ENCODE data around the gene ANK2.

Gene ANK2

GRCh38 chr4:113013751-113014150 lies 35.7 kb upstream of the ANK2 start:
- Histone ChIP-seq H3K36me3 (ENCODE audit: control insufficient read depth, insufficient read depth, low read length) (no peaks in the 10 kb centered on the region), H3K4me3 (ENCODE audit: low read length) (no peak overlapping the region), H3K27me3 (ENCODE audit: control insufficient read depth, insufficient read depth, low read length) (no peaks in the 10 kb centered on the region), H3K27ac (ENCODE audit: low read length) (no peak overlapping the region), H3K9me3 (ENCODE audit: control insufficient read depth, insufficient read depth, low read length) (no peaks in the 10 kb centered on the region), H3K4me1 (ENCODE audit: control insufficient read depth, insufficient read depth, low read length) (no peaks in the 10 kb centered on the region)
- no peak for DNase-seq (ENCODE audit: low read depth, low spot score)
- WGBS (ENCODE audit: insufficient coverage, insufficient read length), result no CpG with 5 or more reads among the region's 1 CpG

GRCh38 chr4:113016377-113016776 lies 33.1 kb upstream of the ANK2 start:
- Histone ChIP-seq H3K4me3 (ENCODE audit: low read length) (no peak overlapping the region), H3K9me3 (ENCODE audit: control insufficient read depth, insufficient read depth, low read length) (no peaks in the 10 kb centered on the region), H3K4me1 (ENCODE audit: control insufficient read depth, insufficient read depth, low read length) (no peaks in the 10 kb centered on the region), H3K36me3 (ENCODE audit: control insufficient read depth, insufficient read depth, low read length) (no peaks in the 10 kb centered on the region), H3K27me3 (ENCODE audit: control insufficient read depth, insufficient read depth, low read length) (no peaks in the 10 kb centered on the region), H3K27ac (ENCODE audit: low read length) (no peak overlapping the region)
- no CpG with 5 or more reads among the region's 1 CpG for WGBS (ENCODE audit: insufficient coverage, insufficient read length)
- DNase-seq (ENCODE audit: low read depth, low spot score), result no peak

GRCh38 chr4:113020966-113021365 lies 28.5 kb upstream of the ANK2 start:
- Histone ChIP-seq H3K27me3 (ENCODE audit: control insufficient read depth, insufficient read depth, low read length) (no peaks in the 10 kb centered on the region), H3K9me3 (ENCODE audit: control insufficient read depth, insufficient read depth, low read length) (no peaks in the 10 kb centered on the region), H3K36me3 (ENCODE audit: control insufficient read depth, insufficient read depth, low read length) (no peaks in the 10 kb centered on the region), H3K4me1 (ENCODE audit: control insufficient read depth, insufficient read depth, low read length) (no peaks in the 10 kb centered on the region), H3K4me3 (ENCODE audit: low read length) (no peak overlapping the region), H3K27ac (ENCODE audit: low read length) (no peak overlapping the region)
- no CpG with 5 or more reads among the region's 1 CpG for WGBS (ENCODE audit: insufficient coverage, insufficient read length)
- DNase-seq (ENCODE audit: low read depth, low spot score), result no peak

GRCh38 chr4:113024388-113024787 lies 25.1 kb upstream of the ANK2 start:
- no peak overlapping the region for H3K4me3 ChIP-seq (ENCODE audit: low read length)
- no peaks in the 10 kb centered on the region; the same call in 1 of the 2 replicates for H3K4me1 ChIP-seq (ENCODE audit: control insufficient read depth, insufficient read depth, low read length)
- no peaks in the 10 kb centered on the region for H3K27me3 ChIP-seq (ENCODE audit: control insufficient read depth, insufficient read depth, low read length)
- WGBS (ENCODE audit: insufficient coverage, insufficient read length), result no CpG with 5 or more reads among the region's 1 CpG
- no peak for DNase-seq (ENCODE audit: low read depth, low spot score)
- H3K9me3 ChIP-seq (ENCODE audit: control insufficient read depth, insufficient read depth, low read length), result no peaks in the 10 kb centered on the region
- H3K27ac ChIP-seq (ENCODE audit: low read length), result no peak overlapping the region
- no peaks in the 10 kb centered on the region for H3K36me3 ChIP-seq (ENCODE audit: control insufficient read depth, insufficient read depth, low read length)

- H3K4me1 ChIP-seq (ENCODE audit: control insufficient read depth, insufficient read depth, low read length), result no peaks in the 10 kb centered on the region; the same call in 1 of the 2 replicates
- DNase-seq (ENCODE audit: low read depth, low spot score), result no peak
- no CpG with 5 or more reads among the region's 1 CpG for WGBS (ENCODE audit: insufficient coverage, insufficient read length)
- H3K4me3 ChIP-seq (ENCODE audit: low read length), result no peak overlapping the region
- H3K9me3 ChIP-seq (ENCODE audit: control insufficient read depth, insufficient read depth, low read length), result no peaks in the 10 kb centered on the region
- no peaks in the 10 kb centered on the region for H3K27me3 ChIP-seq (ENCODE audit: control insufficient read depth, insufficient read depth, low read length)
- H3K27ac ChIP-seq (ENCODE audit: low read length), result no peak overlapping the region
- no peaks in the 10 kb centered on the region for H3K36me3 ChIP-seq (ENCODE audit: control insufficient read depth, insufficient read depth, low read length)
Measured at GRCh38 chr4:113025416-113025815, 24.0 kb upstream of the ANK2 start.

GRCh38 chr4:113026556-113026955 lies 22.9 kb upstream of the ANK2 start:
- no peak overlapping the region for H3K4me3 ChIP-seq (ENCODE audit: low read length)

GRCh38 chr4:113028074-113028473 lies 21.4 kb upstream of the ANK2 start:
- no CpG with 5 or more reads among the region's 2 CpGs for WGBS (ENCODE audit: insufficient coverage, insufficient read length)
- Histone ChIP-seq H3K4me3 (ENCODE audit: low read length) (no peak overlapping the region), H3K36me3 (ENCODE audit: control insufficient read depth, insufficient read depth, low read length) (no peaks in the 10 kb centered on the region)

More at GRCh38 chr4:113026556-113026955, 22.9 kb upstream of the ANK2 start:
- Histone ChIP-seq H3K27me3 (ENCODE audit: control insufficient read depth, insufficient read depth, low read length) (no peaks in the 10 kb centered on the region), H3K27ac (ENCODE audit: low read length) (no peak overlapping the region), H3K36me3 (ENCODE audit: control insufficient read depth, insufficient read depth, low read length) (no peaks in the 10 kb centered on the region), H3K4me1 (ENCODE audit: control insufficient read depth, insufficient read depth, low read length) (no peaks in the 10 kb centered on the region; the same call in 1 of the 2 replicates), H3K9me3 (ENCODE audit: control insufficient read depth, insufficient read depth, low read length) (no peaks in the 10 kb centered on the region)
- no CpG with 5 or more reads among the region's 2 CpGs for WGBS (ENCODE audit: insufficient coverage, insufficient read length)
- DNase-seq (ENCODE audit: low read depth, low spot score), result no peak

GRCh38 chr4:113031212-113031611 lies 18.2 kb upstream of the ANK2 start:
- H3K9me3 ChIP-seq (ENCODE audit: control insufficient read depth, insufficient read depth, low read length), result no peaks in the 10 kb centered on the region
- no peak for DNase-seq (ENCODE audit: low read depth, low spot score)
- no peak overlapping the region for H3K4me3 ChIP-seq (ENCODE audit: low read length)
- no CpG with 5 or more reads among the region's 1 CpG for WGBS (ENCODE audit: insufficient coverage, insufficient read length)
- H3K36me3 ChIP-seq (ENCODE audit: control insufficient read depth, insufficient read depth, low read length), result no peaks in the 10 kb centered on the region
- H3K27ac ChIP-seq (ENCODE audit: low read length), result no peak overlapping the region
- no peaks in the 10 kb centered on the region for H3K27me3 ChIP-seq (ENCODE audit: control insufficient read depth, insufficient read depth, low read length)
- no peaks in the 10 kb centered on the region; the same call in 1 of the 2 replicates for H3K4me1 ChIP-seq (ENCODE audit: control insufficient read depth, insufficient read depth, low read length)

More at GRCh38 chr4:113028074-113028473, 21.4 kb upstream of the ANK2 start:
- no peak for DNase-seq (ENCODE audit: low read depth, low spot score)
- Histone ChIP-seq H3K9me3 (ENCODE audit: control insufficient read depth, insufficient read depth, low read length) (no peaks in the 10 kb centered on the region), H3K27ac (ENCODE audit: low read length) (no peak overlapping the region), H3K27me3 (ENCODE audit: control insufficient read depth, insufficient read depth, low read length) (no peaks in the 10 kb centered on the region), H3K4me1 (ENCODE audit: control insufficient read depth, insufficient read depth, low read length) (no peaks in the 10 kb centered on the region; the same call in 1 of the 2 replicates)

GRCh38 chr4:113040793-113041192 lies 8.7 kb upstream of the ANK2 start:
- no peak for DNase-seq (ENCODE audit: low read depth, low spot score)
- no peaks in the 10 kb centered on the region for H3K9me3 ChIP-seq (ENCODE audit: control insufficient read depth, insufficient read depth, low read length)
- H3K4me1 ChIP-seq (ENCODE audit: control insufficient read depth, insufficient read depth, low read length), result no peaks in the 10 kb centered on the region
- H3K27me3 ChIP-seq (ENCODE audit: control insufficient read depth, insufficient read depth, low read length), result no peaks in the 10 kb centered on the region
- no peak overlapping the region for H3K4me3 ChIP-seq (ENCODE audit: low read length)
- no peaks in the 10 kb centered on the region for H3K36me3 ChIP-seq (ENCODE audit: control insufficient read depth, insufficient read depth, low read length)
- no peak overlapping the region for H3K27ac ChIP-seq (ENCODE audit: low read length)
- WGBS (ENCODE audit: insufficient coverage, insufficient read length), result no CpG with 5 or more reads among the region's 1 CpG

- no CpG with 5 or more reads among the region's 2 CpGs for WGBS (ENCODE audit: insufficient coverage, insufficient read length)
Measured at GRCh38 chr4:113042502-113042901, 7.0 kb upstream of the ANK2 start.

GRCh38 chr4:113043591-113043990 lies 5.9 kb upstream of the ANK2 start:
- no peak for DNase-seq (ENCODE audit: low read depth, low spot score)
- Histone ChIP-seq H3K27ac (ENCODE audit: low read length) (no peak overlapping the region), H3K9me3 (ENCODE audit: control insufficient read depth, insufficient read depth, low read length) (no peaks in the 10 kb centered on the region), H3K4me1 (ENCODE audit: control insufficient read depth, insufficient read depth, low read length) (no peaks in the 10 kb centered on the region), H3K4me3 (ENCODE audit: low read length) (no peak overlapping the region), H3K36me3 (ENCODE audit: control insufficient read depth, insufficient read depth, low read length) (no peaks in the 10 kb centered on the region), H3K27me3 (ENCODE audit: control insufficient read depth, insufficient read depth, low read length) (no peaks in the 10 kb centered on the region)

More at GRCh38 chr4:113042502-113042901, 7.0 kb upstream of the ANK2 start:
- no peak for DNase-seq (ENCODE audit: low read depth, low spot score)
- Histone ChIP-seq H3K4me3 (ENCODE audit: low read length) (no peak overlapping the region), H3K9me3 (ENCODE audit: control insufficient read depth, insufficient read depth, low read length) (no peaks in the 10 kb centered on the region), H3K36me3 (ENCODE audit: control insufficient read depth, insufficient read depth, low read length) (no peaks in the 10 kb centered on the region), H3K4me1 (ENCODE audit: control insufficient read depth, insufficient read depth, low read length) (no peaks in the 10 kb centered on the region), H3K27ac (ENCODE audit: low read length) (no peak overlapping the region), H3K27me3 (ENCODE audit: control insufficient read depth, insufficient read depth, low read length) (no peaks in the 10 kb centered on the region)

All from iPS DF 6.9 (cell line).